ENCODE results near the gene CCR5AS.

CCR5AS gene

GRCh38 chr3:46380471-46381221 is 26.2 kb downstream of the CCR5AS start:
- DNase-seq: no peak

GRCh38 chr3:46378426-46378942 is 28.4 kb downstream of the CCR5AS start:
- peak; percentile 59 for DNase-seq

GRCh38 chr3:46375814-46376213 is 31.1 kb downstream of the CCR5AS start:
- no peak for DNase-seq

- DNase-seq: no peak
Measured at GRCh38 chr3:46375218-46375617, 31.6 kb downstream of the CCR5AS start.

GRCh38 chr3:46374755-46375154 is 32.1 kb downstream of the CCR5AS start:
- DNase-seq: no peak

GRCh38 chr3:46372492-46373359 is 34.1 kb downstream of the CCR5AS start:
- no peak for DNase-seq

GRCh38 chr3:46371519-46372340 is 35.1 kb downstream of the CCR5AS start:
- no peak for DNase-seq

- DNase-seq: no peak
Measured at GRCh38 chr3:46370839-46371518, 35.9 kb downstream of the CCR5AS start, which contains the start of gene CCR5. CCR5 (plus strand) TSS chr3:46370946; CDS start chr3:46372903, 1,957 bp downstream.

- DNase-seq: no peak
Measured at GRCh38 chr3:46369675-46370132, 37.2 kb downstream of the CCR5AS start.

- no peak for DNase-seq
Measured at GRCh38 chr3:46369151-46369550, 37.7 kb downstream of the CCR5AS start.

- DNase-seq: no peak
Measured at GRCh38 chr3:46368569-46368968, 38.3 kb downstream of the CCR5AS start.

GRCh38 chr3:46367811-46368210 is 39.1 kb downstream of the CCR5AS start:
- no peak for DNase-seq

GRCh38 chr3:46365737-46366524 is 40.9 kb downstream of the CCR5AS start:
- no peak for DNase-seq

GRCh38 chr3:46365041-46365440 is 41.8 kb downstream of the CCR5AS start:
- no peak for DNase-seq

- DNase-seq: no peak
Measured at GRCh38 chr3:46361408-46362283, 45.2 kb downstream of the CCR5AS start.

- no peak for DNase-seq
Measured at GRCh38 chr3:46360907-46361306, 46.0 kb downstream of the CCR5AS start.

GRCh38 chr3:46359733-46360493 is 47.0 kb downstream of the CCR5AS start:
- DNase-seq: no peak

- DNase-seq: no peak
Measured at GRCh38 chr3:46358466-46358865, 48.4 kb downstream of the CCR5AS start.
